SK-N-SH treated with all-trans-retinoic acid at 6 μM for 48 hours (cell line): ENCODE measurements around the gene SIGLEC8.
A peak's percentile ranks its signal among the peaks of the same experiment; 100 is the strongest.
"Not testable (repeated sequence)": the region's sequence is repeated elsewhere in the genome, so short reads cannot be mapped to it uniquely, and the experiment has no call there.

ENCODE experiments used
- ATAC-seq: fragments of 200-7000 bp; cut with Tn5 transposase; 3 replicates; pipeline ENCODE4 v1.9.1; 2020; ENCODE audit warnings: mild to moderate bottlenecking, moderate library complexity
- BACH2 ChIP-seq: fragments of 250-450 bp; sonication (Bioruptor Pico); IDR thresholded peaks from 2 replicates; pipeline ENCODE4 v1.9.0; 2021; ENCODE audit warnings: mild to moderate bottlenecking, borderline replicate concordance
- CSRNP3 ChIP-seq: fragments of 250-450 bp; sonication (Bioruptor Pico); IDR thresholded peaks from 2 replicates; pipeline ENCODE4 v1.5.1; 2021; ENCODE audit warnings: mild to moderate bottlenecking, moderate library complexity
- ESRRG ChIP-seq: fragments of 250-450 bp; sonication (Bioruptor Pico); IDR thresholded peaks from 2 replicates; pipeline ENCODE4 v1.6.1; 2021; ENCODE audit warnings: mild to moderate bottlenecking
- GLIS3 ChIP-seq: fragments of 250-450 bp; sonication (Bioruptor Pico); IDR thresholded peaks from 2 replicates; pipeline ENCODE4 v1.5.0; 2020; ENCODE audit warnings: mild to moderate bottlenecking, moderate library complexity
- ISL1 ChIP-seq: fragments of 250-450 bp; sonication (Bioruptor Pico); IDR thresholded peaks from 2 replicates; pipeline ENCODE4 v2.1.2; 2022; ENCODE audit warnings: mild to moderate bottlenecking, moderate library complexity
- OSR1 ChIP-seq: fragments of 250-450 bp; sonication (Bioruptor Pico); IDR thresholded peaks from 2 replicates; pipeline ENCODE4 v1.8.0; 2022; ENCODE audit warnings: moderate library complexity, mild to moderate bottlenecking, inconsistent platforms
- PPARA ChIP-seq: fragments of 250-450 bp; sonication (Bioruptor Pico); IDR thresholded peaks from 2 replicates; pipeline ENCODE4 v1.5.0; 2020; ENCODE audit warnings: mild to moderate bottlenecking, borderline replicate concordance
- RARB ChIP-seq: fragments of 250-450 bp; sonication (Bioruptor Pico); IDR thresholded peaks from 2 replicates; pipeline ENCODE4 v1.8.0; 2021; ENCODE audit warnings: mild to moderate bottlenecking, moderate library complexity
- SNAI2 ChIP-seq: fragments of 250-450 bp; sonication (Bioruptor Pico); IDR thresholded peaks from 2 replicates; pipeline ENCODE4 v1.5.0; 2020; ENCODE audit warnings: mild to moderate bottlenecking, moderate library complexity
- TCF4 ChIP-seq: fragments of 250-450 bp; sonication (Bioruptor Pico); IDR thresholded peaks from 2 replicates; pipeline ENCODE4 v1.8.0; 2021; ENCODE audit warnings: mild to moderate bottlenecking, moderate library complexity, borderline replicate concordance
- TOX ChIP-seq: fragments of 250-450 bp; sonication (Bioruptor Pico); IDR thresholded peaks from 2 replicates; pipeline ENCODE4 v1.8.0; 2021; ENCODE audit warnings: mild to moderate bottlenecking, moderate library complexity, borderline replicate concordance
- TSHZ2 ChIP-seq: fragments of 250-450 bp; sonication (Bioruptor Pico); IDR thresholded peaks from 2 replicates; pipeline ENCODE4 v1.5.0; 2020; ENCODE audit warnings: mild to moderate bottlenecking, moderate library complexity
- ZC3H10 ChIP-seq: fragments of 250-450 bp; sonication (Bioruptor Pico); IDR thresholded peaks from 2 replicates; pipeline ENCODE4 v1.5.1; 2021; ENCODE audit warnings: mild to moderate bottlenecking, moderate library complexity
- ZFP3 ChIP-seq: fragments of 250-450 bp; sonication (Bioruptor Pico); IDR thresholded peaks from 2 replicates; pipeline ENCODE4 v1.5.0; 2020; ENCODE audit warnings: mild to moderate bottlenecking, moderate library complexity
- ZFP30 ChIP-seq: fragments of 450-650 bp; formaldehyde crosslinking; IDR thresholded peaks from 2 replicates; pipeline ENCODE4 v1.5.0; 2022; ENCODE audit warnings: mild to moderate bottlenecking, moderate library complexity
- ZNF8 ChIP-seq: fragments of 450-650 bp; formaldehyde crosslinking; IDR thresholded peaks from 2 replicates; pipeline ENCODE4 v1.5.0; 2020; ENCODE audit warnings: mild to moderate bottlenecking, moderate library complexity
- TF ChIP-seq, protein P1 (sequence below): fragments of 250-450 bp; sonication (Bioruptor Pico); IDR thresholded peaks from 2 replicates; pipeline ENCODE4 v1.8.0; 2020; ENCODE audit warnings: mild to moderate bottlenecking, moderate library complexity, borderline replicate concordance
- TF ChIP-seq, protein P2 (sequence below): fragments of 250-450 bp; sonication (Bioruptor Pico); IDR thresholded peaks from 2 replicates; pipeline ENCODE4 v1.8.0; 2021; ENCODE audit warnings: low read depth, mild to moderate bottlenecking, moderate library complexity, borderline replicate concordance
- TF ChIP-seq, protein P3 (sequence below): fragments of 250-450 bp; sonication (Bioruptor Pico); IDR thresholded peaks from 2 replicates; pipeline ENCODE4 v1.5.1; 2020; ENCODE audit warnings: low read depth, mild to moderate bottlenecking, moderate library complexity

SIGLEC8 gene

DNA sequence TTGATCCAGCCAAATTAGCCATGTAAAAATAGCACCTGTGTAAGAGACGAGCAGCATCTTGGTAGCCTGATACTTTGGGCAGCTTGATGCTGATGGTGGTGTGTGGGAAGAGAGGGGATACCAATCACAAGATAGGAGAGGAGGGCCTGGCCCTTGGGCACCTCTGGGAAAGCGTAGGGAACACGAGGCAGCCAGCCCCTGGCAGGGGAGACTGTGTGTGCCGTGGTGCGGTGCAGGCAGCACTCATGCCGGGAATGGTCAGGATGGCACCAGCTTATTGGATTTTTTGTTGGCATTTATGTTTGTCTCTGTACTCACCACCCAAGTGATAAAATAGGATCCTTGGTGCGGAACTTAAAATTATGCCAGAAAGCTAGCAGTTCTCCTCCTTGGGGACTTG, 10.2 kb downstream of the SIGLEC8 start:
- TF ChIP-seq OSR1 (CRISPR knock-in tag) (no peak), TSHZ2 (CRISPR knock-in tag) (no peak), BACH2 (no peak), GLIS3 (no peak), ZNF8 (CRISPR knock-in tag) (no peak), SNAI2 (CRISPR knock-in tag) (no peak), ZC3H10 (CRISPR knock-in tag) (no peak)
- TF ChIP-seq, protein P1, sequence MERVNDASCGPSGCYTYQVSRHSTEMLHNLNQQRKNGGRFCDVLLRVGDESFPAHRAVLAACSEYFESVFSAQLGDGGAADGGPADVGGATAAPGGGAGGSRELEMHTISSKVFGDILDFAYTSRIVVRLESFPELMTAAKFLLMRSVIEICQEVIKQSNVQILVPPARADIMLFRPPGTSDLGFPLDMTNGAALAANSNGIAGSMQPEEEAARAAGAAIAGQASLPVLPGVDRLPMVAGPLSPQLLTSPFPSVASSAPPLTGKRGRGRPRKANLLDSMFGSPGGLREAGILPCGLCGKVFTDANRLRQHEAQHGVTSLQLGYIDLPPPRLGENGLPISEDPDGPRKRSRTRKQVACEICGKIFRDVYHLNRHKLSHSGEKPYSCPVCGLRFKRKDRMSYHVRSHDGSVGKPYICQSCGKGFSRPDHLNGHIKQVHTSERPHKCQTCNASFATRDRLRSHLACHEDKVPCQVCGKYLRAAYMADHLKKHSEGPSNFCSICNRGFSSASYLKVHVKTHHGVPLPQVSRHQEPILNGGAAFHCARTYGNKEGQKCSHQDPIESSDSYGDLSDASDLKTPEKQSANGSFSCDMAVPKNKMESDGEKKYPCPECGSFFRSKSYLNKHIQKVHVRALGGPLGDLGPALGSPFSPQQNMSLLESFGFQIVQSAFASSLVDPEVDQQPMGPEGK: no peak
- TF ChIP-seq, protein P2, sequence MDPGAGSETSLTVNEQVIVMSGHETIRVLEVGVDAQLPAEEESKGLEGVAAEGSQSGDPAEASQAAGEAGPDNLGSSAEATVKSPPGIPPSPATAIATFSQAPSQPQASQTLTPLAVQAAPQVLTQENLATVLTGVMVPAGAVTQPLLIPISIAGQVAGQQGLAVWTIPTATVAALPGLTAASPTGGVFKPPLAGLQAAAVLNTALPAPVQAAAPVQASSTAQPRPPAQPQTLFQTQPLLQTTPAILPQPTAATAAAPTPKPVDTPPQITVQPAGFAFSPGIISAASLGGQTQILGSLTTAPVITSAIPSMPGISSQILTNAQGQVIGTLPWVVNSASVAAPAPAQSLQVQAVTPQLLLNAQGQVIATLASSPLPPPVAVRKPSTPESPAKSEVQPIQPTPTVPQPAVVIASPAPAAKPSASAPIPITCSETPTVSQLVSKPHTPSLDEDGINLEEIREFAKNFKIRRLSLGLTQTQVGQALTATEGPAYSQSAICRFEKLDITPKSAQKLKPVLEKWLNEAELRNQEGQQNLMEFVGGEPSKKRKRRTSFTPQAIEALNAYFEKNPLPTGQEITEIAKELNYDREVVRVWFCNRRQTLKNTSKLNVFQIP (CRISPR knock-in tag): no peak
- ATAC-seq: no peak

DNA sequence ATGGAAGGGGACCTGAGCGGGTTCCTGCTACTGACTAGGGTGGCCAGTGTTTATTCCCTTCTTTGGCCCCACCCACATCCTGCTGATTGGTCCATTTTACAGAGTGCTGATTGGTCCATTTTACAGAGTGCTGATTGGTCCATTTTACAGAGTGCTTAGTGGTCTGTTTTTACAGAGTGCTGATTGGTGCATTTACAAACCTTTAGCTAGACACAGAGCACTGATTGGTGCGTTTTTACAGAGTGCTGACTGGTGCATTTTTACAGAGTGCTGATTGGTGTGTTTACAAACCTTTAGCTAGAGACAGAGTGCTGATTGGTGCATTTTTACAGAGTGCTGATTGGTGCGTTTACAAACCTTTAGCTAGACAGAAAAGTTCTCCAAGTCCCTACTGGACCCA, 10.7 kb downstream of the SIGLEC8 start:
- not testable (repeated sequence) for ATAC-seq

GRCh38 chr19:51441410-51442390, 16.6 kb downstream of the SIGLEC8 start:
- no peak for TF ChIP-seq TOX
- TF ChIP-seq OSR1 (CRISPR knock-in tag): no peak
- TF ChIP-seq SNAI2 (CRISPR knock-in tag): no peak
- TF ChIP-seq, protein P2 (CRISPR knock-in tag): no peak
- no peak for TF ChIP-seq ESRRG (CRISPR knock-in tag)
- TF ChIP-seq CSRNP3: no peak
- no peak for TF ChIP-seq ZFP3 (CRISPR knock-in tag)
- no peak for TF ChIP-seq ZC3H10 (CRISPR knock-in tag)
- TF ChIP-seq BACH2: no peak
- TF ChIP-seq RARB (CRISPR knock-in tag): no peak
- TF ChIP-seq ZNF8 (CRISPR knock-in tag): no peak
- TF ChIP-seq, protein P3, sequence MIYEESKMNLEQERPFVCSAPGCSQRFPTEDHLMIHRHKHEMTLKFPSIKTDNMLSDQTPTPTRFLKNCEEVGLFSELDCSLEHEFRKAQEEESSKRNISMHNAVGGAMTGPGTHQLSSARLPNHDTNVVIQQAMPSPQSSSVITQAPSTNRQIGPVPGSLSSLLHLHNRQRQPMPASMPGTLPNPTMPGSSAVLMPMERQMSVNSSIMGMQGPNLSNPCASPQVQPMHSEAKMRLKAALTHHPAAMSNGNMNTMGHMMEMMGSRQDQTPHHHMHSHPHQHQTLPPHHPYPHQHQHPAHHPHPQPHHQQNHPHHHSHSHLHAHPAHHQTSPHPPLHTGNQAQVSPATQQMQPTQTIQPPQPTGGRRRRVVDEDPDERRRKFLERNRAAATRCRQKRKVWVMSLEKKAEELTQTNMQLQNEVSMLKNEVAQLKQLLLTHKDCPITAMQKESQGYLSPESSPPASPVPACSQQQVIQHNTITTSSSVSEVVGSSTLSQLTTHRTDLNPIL: no peak
- TF ChIP-seq ISL1 (CRISPR knock-in tag): no peak
- no peak for TF ChIP-seq TCF4
- TF ChIP-seq ZFP30: no peak
- TF ChIP-seq PPARA: no peak
- ATAC-seq: peak; percentile 19; the same call in 2 of the 3 replicates
